ENCODE measurements around the gene FRMD4A. TPM values are rescaled to one million over a fixed set of nuclear protein-coding genes. Genes with fewer than 3 reads are reported as not detected.
A peak's percentile ranks its signal among the peaks of the same experiment; 100 is the strongest.

Gene FRMD4A
- total RNA-seq, 2 donors from 2014 or later, result 18.9 to 46.1 TPM

DNA sequence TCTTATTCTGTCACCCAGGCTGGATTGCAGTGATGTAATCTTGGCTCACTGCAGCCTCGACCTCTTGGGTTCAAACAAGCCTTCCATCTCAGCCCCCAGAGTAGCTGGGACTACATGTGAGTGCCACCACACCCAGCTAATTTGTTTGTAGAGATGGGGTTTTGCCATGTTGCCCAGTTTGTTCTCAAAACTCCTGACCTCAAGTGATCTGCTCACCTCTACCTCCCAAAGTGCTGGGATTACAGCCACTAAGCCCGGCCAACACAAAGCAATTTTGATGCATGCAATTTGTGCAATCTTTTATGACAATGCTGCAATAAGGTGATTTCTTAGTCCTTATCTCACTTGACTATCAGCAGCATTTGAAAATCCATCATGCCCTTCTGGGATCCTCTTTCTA is 333.1 kb downstream of the FRMD4A start:
- no peak for DNase-seq
- Histone ChIP-seq H3K36me3 (replicated peaks in 1 of 2; ENCODE audit: insufficient read depth in 1 of 2, low read depth in 2 of 2) (no peaks in the 10 kb centered on the region), H3K4me1 (no peaks in the 10 kb centered on the region), H3K27me3 (no peaks in the 10 kb centered on the region), H3K9me3 (no peaks in the 10 kb centered on the region), H3K27ac (no peak overlapping the region), H3K4me3 (no peak overlapping the region)
- TF ChIP-seq CTCF (IDR thresholded peaks at IDR 0.05) (no peak), POLR2A (IDR thresholded peaks at IDR 0.05) (no peak)
- intact Hi-C loops (cut with DNase I), result no loop called here
- 82 to 90% methylated on average over 2 of the region's 2 CpGs for WGBS, 2 donors
- ATAC-seq, result no peak

DNA sequence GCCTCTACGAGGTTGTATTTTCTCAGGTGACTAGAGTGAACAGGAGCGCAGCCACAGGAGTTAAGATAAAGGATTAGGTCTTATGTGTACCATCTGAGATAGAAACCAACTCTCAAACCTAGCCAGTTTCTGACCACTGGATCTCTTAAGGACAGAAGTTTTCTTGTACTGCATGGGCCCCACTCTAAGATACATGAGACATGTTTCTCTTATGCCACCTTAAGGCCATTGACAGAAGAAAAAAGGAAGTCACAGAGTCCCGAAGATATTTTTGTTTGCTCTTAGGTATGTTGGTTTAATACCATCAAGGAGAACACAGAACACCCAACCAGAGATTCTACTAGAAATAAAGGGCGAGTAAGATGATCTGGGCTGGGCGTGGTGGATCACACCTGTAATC is 335.8 kb downstream of the FRMD4A start:
- H3K4me1 ChIP-seq, result peaks cover 25% of the 10 kb centered on the region
- no peak overlapping the region for H3K4me3 ChIP-seq
- intact Hi-C loops (cut with DNase I), result no loop called here
- no peaks in the 10 kb centered on the region for H3K9me3 ChIP-seq
- H3K36me3 ChIP-seq (replicated peaks in 1 of 2; ENCODE audit: insufficient read depth in 1 of 2, low read depth in 2 of 2), result no peaks in the 10 kb centered on the region
- TF ChIP-seq POLR2A (IDR thresholded peaks at IDR 0.05) (no peak), CTCF (IDR thresholded peaks at IDR 0.05) (peak in 1 of 7 experiments; percentile 8)
- H3K27ac ChIP-seq, result no peak overlapping the region
- H3K27me3 ChIP-seq, result no peaks in the 10 kb centered on the region
- 47 to 62% methylated on average over 5 of the region's 5 CpGs for WGBS, 2 donors
- DNase-seq, result no peak
- no peak for ATAC-seq

DNA sequence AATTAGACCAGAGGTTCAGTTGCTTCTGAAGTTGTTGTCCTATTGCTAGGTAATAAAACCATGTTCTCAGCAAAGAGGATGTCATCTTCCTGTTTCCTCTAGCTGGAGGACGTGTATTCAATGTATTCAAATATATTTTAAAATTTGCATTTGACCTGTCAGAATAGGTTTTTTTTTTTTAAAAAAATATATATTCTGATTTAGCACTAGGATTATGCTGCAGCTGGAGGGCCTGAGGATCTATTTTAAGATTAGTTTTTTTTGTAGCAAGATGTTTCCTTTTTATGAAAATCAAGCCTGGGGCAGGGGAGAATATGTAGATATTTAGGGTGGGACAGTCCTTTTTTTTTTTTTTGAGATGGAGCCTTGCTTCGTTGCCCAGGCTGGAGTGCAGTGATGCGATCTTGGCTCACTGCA is 337.0 kb downstream of the FRMD4A start:
- Histone ChIP-seq H3K36me3 (replicated peaks in 1 of 2; ENCODE audit: insufficient read depth in 1 of 2, low read depth in 2 of 2) (no peaks in the 10 kb centered on the region), H3K4me1 (peaks cover 30% of the 10 kb centered on the region), H3K27ac (no peak overlapping the region), H3K4me3 (no peak overlapping the region), H3K27me3 (no peaks in the 10 kb centered on the region), H3K9me3 (no peaks in the 10 kb centered on the region)
- DNase-seq, result no peak
- 58 to 90% methylated on average over 3 of the region's 3 CpGs for WGBS, 2 donors
- TF ChIP-seq CTCF (IDR thresholded peaks at IDR 0.05), result no peak
- no peak for TF ChIP-seq POLR2A (IDR thresholded peaks at IDR 0.05)
- intact Hi-C loops (cut with DNase I), result no loop called here
- no peak for ATAC-seq

DNA sequence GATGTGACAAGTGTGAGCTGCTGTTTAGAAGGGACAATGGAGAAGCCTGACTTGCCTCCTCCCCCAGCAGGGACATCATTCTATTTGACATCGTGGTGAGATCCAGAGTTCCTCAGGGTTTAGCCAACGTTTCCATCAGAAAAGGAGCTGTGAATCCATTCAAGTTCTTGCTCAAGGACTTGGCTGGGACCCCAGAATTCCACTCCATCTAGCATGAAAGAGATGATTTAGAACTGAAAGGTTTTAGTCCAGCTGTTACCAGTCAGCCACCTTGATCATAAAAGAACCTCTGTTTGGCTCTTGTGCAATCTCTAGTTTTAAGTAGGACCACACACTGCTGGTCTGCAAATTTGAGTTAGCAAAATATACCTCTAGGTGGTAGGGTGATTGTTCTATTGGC is 337.6 kb downstream of the FRMD4A start:
- Histone ChIP-seq H3K4me1 (peaks cover 30% of the 10 kb centered on the region), H3K4me3 (no peak overlapping the region), H3K27ac (no peak overlapping the region), H3K9me3 (no peaks in the 10 kb centered on the region), H3K27me3 (no peaks in the 10 kb centered on the region), H3K36me3 (replicated peaks in 1 of 2; ENCODE audit: insufficient read depth in 1 of 2, low read depth in 2 of 2) (no peaks in the 10 kb centered on the region)
- DNase-seq (peak in 2 of 4 donors; percentile 18 to 28), ATAC-seq (no peak)
- intact Hi-C loops (cut with DNase I), result no loop called here
- WGBS, 2 donors, result 30 to 34% methylated on average over 2 of the region's 2 CpGs
- TF ChIP-seq CTCF (IDR thresholded peaks at IDR 0.05) (no peak), POLR2A (IDR thresholded peaks at IDR 0.05) (no peak)

DNA sequence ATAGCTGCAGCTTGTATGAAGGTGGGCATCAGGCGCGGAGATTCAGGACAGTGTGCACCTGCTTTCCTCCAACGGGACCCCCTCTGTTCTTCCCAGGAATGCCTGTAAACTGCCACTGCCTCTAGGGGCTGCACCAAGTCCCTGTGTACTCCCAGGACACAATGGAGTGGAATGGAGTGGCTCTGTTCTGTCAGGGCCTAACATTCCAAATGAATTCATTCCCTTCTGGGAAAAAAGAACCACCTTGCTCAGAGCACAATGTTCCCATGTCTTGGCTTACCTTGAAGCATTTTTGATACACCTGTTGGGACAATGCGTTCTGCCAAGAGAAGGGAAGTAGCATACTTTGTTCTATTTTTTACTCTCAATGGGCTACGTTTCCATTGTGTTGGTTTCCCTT is 339.4 kb downstream of the FRMD4A start:
- Histone ChIP-seq H3K4me3 (no peak overlapping the region), H3K27ac (peak overlapping the region in 3 of 4 donors; percentile 54 to 67 (median 58)), H3K9me3 (no peaks in the 10 kb centered on the region), H3K27me3 (no peaks in the 10 kb centered on the region), H3K36me3 (replicated peaks in 1 of 2; ENCODE audit: insufficient read depth in 1 of 2, low read depth in 2 of 2) (no peaks in the 10 kb centered on the region), H3K4me1 (peaks cover 30% of the 10 kb centered on the region)
- DNase-seq (peak in 2 of 4 donors; percentile 10 to 58), ATAC-seq (peak; percentile 78)
- 45 to 62% methylated on average over 5 of the region's 5 CpGs for WGBS, 2 donors
- intact Hi-C loops (cut with DNase I), result no loop called here
- TF ChIP-seq CTCF (IDR thresholded peaks at IDR 0.05) (no peak), POLR2A (IDR thresholded peaks at IDR 0.05) (peak in 2 of 3 donors; percentile 24 to 31)
